ENCODE data around the gene IL18RAP.

IL18RAP gene

DNA sequence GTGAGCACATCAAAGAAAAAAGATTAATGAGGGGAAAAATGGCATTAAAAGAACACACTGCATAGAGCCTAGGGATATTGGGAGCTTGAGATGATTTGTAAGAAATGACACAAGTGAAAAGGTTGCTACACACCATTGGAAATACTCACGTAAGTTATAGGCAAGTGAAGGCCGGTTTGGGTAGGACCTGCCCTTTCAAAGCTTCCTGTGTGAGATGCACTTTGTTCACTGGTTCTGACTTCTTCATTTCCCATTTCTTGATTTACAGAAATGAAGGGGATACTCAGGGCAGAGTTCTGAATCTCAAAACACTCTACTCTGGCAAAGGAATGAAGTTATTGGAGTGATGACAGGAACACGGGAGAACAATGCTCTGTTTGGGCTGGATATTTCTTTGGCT is at the start of gene IL18RAP:
Gene IL18RAP, plus strand, starts transcription at position 251 of the 400 bp plus-strand sequence. Its CDS starts 118 bp downstream, at position 369.
- no peak for DNase-seq

- DNase-seq = no peak
Measured at GRCh38 chr2:102376052-102376591, 46.8 kb upstream of the IL18RAP start.

GRCh38 chr2:102383722-102384121 is 39.2 kb upstream of the IL18RAP start:
- no peak for DNase-seq

GRCh38 chr2:102385522-102385921 is 37.4 kb upstream of the IL18RAP start:
- no peak for DNase-seq

GRCh38 chr2:102386004-102386403 is 37.0 kb upstream of the IL18RAP start:
- no peak for DNase-seq

GRCh38 chr2:102386867-102387541 is 36.0 kb upstream of the IL18RAP start:
- no peak for DNase-seq

DNA sequence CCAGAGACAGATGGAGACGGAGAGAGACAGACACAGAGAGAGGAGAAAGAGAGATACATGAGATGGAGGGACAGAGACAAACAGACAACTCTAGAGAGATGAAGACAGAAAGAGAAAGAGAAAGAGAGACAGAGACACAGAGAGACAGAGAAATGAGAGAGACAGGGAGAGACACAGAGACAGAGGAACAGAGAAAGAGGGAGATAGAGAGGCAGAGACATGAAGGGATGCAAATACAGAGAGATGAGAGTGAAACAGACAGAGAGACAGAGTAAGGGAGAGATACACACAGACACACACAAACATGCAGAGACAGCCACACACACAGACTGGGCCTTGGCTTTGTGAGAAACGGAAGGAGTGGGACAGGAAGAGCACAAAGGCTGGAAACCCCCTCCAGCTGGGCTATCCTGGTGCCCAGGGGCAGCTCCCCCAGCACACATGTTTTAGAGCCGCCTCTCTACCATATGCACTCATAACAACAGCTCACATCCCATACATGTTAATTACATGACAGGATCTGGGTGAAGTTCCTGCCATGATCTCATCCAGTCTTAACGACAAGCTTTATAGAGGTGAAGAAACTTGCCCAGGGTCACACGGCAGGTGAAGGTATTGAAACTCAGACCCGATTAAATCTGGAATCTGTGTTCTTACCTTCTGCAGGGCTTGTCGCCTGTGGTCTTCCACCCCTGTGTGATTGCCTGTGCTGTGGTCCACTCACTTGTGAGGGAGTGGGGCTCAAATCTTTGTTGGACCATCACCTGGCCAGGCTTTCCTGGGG is 35.0 kb upstream of the IL18RAP start:
- no peak for DNase-seq

- DNase-seq = no peak
Measured at GRCh38 chr2:102391565-102391964, 31.4 kb upstream of the IL18RAP start.

- no peak for DNase-seq
Measured at GRCh38 chr2:102392096-102392495, 30.9 kb upstream of the IL18RAP start.

- DNase-seq = no peak
Measured at GRCh38 chr2:102392942-102393341, 30.0 kb upstream of the IL18RAP start.

- DNase-seq = no peak
Measured at GRCh38 chr2:102396012-102396411, 26.9 kb upstream of the IL18RAP start.

GRCh38 chr2:102397209-102397608 is 25.8 kb upstream of the IL18RAP start:
- DNase-seq = no peak

GRCh38 chr2:102399499-102400141 is 23.3 kb upstream of the IL18RAP start:
- no peak for DNase-seq

- no peak for DNase-seq
Measured at GRCh38 chr2:102401456-102401855, 21.5 kb upstream of the IL18RAP start.

GRCh38 chr2:102401865-102402264 is 21.1 kb upstream of the IL18RAP start:
- DNase-seq = no peak

DNA sequence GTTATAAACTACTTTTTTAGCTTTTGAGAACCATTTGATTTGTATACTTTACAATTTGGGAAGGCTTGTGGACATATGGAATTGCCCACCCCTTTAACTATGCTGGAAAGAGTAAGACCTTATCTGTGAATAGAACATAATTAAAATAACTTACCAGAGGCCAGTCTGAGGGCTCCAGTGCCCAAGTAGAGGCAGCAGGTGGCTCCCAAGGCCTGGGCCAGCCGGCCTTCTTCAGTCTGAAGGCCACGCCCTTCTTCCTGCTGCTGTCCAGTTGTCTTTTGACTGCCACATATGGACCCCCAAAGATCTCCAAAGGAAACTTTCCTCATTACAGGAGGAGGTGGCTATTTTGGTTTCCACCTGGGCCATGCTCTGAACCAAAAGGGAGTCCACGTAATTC is 12.0 kb upstream of the IL18RAP start:
- no peak for DNase-seq

DNA sequence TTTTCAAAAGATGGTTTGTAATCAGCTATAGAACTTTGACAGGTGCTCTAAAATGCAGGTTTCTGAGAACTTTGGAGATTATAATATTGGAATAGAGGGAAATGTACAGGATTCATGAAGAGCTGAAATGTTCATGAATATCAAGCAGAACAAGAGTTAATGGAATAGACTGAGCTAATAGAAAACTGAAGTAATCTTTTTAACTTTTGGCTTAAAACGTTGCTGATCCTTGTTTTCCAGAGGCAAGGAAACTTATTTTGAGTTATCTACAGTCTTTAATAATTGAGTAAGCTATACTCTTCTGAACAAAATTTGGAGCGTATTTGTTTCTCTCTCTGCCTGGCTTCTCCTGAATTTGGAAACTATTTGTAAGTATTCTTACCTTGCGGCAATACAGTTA is 10.8 kb upstream of the IL18RAP start:
- DNase-seq = no peak

DNA sequence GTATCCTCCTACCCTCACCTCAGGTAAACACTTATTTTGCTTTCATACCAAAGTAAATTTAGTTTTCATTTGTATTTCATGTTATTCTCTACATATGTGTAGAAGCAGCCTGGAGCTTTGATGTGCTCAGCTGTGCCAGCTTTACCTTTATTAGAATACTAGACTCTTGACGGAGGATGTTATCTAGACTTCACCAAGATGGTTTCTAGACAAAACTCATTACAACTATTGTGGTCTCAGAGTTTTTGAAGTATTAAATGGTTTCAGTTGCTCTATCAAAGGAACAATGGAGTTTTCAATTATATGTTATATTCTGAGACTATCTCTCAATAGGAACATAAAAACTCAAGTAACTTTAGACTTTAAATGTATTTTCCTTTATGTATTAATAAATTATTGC is 5.0 kb upstream of the IL18RAP start:
- no peak for DNase-seq

GRCh38 chr2:102418421-102418961 is 4.5 kb upstream of the IL18RAP start:
- DNase-seq = no peak

DNA sequence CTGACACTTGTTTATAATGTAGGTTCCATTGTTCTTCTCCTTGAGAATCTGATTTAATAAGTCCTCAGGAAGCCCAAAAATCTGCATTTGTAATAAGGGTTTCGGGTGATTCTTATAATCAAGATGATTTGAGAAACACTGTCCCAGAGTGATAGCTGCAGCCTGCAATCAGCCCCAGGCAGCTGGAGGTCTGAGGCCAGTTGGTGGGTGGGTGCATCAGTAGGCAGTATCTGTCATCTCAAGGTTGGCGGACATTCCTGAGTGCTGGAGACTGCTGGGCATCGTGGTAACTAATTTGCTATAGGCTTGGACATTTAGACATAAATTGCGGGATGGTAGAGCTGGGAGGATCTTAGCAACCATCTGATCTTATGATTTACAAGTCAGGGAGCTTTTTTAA is 2.7 kb upstream of the IL18RAP start:
- no peak for DNase-seq

DNA sequence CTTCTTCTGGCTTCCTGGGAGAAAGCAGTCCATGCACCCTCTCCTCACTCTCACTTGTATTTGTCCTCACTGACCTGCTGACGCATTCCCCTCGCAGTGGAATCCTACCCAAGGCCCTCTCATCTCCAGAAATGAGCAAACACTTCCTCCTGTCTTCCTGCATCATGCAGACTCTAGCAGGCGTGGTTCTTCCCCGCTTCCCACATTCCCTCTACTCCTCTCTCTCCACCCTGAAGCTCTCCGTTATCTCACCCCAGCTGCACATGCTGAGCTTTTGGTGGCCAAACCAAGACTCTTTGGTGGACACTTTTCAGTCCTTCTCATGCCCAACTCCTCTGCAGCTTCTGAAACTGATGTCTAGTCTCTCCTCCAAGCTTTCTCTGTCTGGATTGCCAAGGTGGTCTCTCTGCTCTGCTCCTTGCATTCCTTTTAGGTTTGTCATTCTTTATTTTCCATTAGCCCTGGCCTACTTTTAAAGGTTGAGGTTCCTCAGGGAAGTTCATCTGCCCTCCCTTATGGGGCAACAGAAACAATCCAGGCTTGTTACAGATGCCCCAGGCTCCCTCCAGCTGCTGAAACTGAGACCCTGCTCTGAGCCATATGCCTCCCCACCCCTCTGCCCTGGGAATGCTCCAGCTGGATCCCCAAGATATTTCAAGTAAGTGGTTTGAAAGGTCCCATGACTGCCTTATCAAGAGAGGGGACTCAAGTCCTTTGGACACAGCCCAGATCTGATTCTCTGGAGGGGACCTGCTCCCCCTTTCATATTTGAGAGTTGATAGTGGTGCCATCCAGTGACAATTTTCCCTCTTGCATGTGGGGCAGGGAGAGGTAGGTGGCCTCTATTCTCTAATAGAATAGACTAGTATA is 835 bp upstream of the IL18RAP start:
- DNase-seq = no peak

DNA sequence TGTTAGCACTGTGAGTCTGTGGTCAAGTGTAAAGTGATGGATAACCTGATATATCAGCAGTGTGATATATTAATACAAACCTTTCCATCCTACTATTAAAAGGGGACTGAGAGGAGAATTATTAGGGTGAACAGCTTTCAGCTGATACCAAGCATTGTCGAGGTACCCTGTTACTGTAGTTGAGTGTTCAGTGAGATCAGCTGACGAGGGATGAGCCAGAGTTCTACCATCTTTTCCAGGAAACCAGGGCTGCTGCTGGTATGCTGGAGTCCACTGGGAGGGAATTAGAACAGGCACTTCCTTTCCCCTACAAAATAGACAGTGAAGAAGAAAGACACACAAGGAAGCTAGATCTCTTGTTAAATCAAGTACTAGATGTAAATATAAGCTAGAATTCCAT is 408 bp downstream of the IL18RAP start:
- no peak for DNase-seq
